Subcutaneous abdominal adipose tissue (tissue), 5 donors: ENCODE measurements around the gene FADS1.

Experiments used
- H3K27ac ChIP-seq: one replicate; pipeline ENCODE4 v1.7.0; 2013; ENCODE audit warnings: low read depth, mild to moderate bottlenecking, inconsistent platforms, low read length, moderate library complexity
- H3K27me3 ChIP-seq, 5 donors: one replicate each; pipeline ENCODE4 v1.7.0; 2013; ENCODE audit warnings: low read length in 5 of 5, inconsistent platforms in 1 of 5; ENCODE audit not compliant: control insufficient read depth in 5 of 5, insufficient read depth in 4 of 5
- H3K36me3 ChIP-seq, 5 donors: one replicate each; pipeline ENCODE4 v1.7.0; 2013; ENCODE audit warnings: low read length in 5 of 5; ENCODE audit not compliant: control insufficient read depth in 5 of 5, insufficient read depth in 5 of 5
- H3K4me1 ChIP-seq, 5 donors: one replicate each; pipeline ENCODE4 v1.7.0; 2013; ENCODE audit warnings: low read length in 5 of 5, mild to moderate bottlenecking in 3 of 5, moderate library complexity in 1 of 5; ENCODE audit not compliant: control insufficient read depth in 5 of 5, insufficient read depth in 5 of 5
- H3K4me3 ChIP-seq, 5 donors: one replicate each; pipeline ENCODE4 v1.7.0; 2013; ENCODE audit warnings: low read length in 5 of 5, low read depth in 1 of 5
- H3K9ac ChIP-seq, 5 donors: one replicate each; pipeline ENCODE4 v1.7.0; 2013; ENCODE audit warnings: low read length in 5 of 5, mild to moderate bottlenecking in 4 of 5, moderate library complexity in 3 of 5
- H3K9me3 ChIP-seq, 5 donors: one replicate each; pipeline ENCODE4 v1.7.0; 2013; ENCODE audit warnings: low read length in 5 of 5; ENCODE audit not compliant: control insufficient read depth in 5 of 5
- donor health status: healthy.
- donor health status: healthy.
- donor health status: healthy.
- donor health status: healthy.
- donor health status: healthy.

Gene FADS1

DNA sequence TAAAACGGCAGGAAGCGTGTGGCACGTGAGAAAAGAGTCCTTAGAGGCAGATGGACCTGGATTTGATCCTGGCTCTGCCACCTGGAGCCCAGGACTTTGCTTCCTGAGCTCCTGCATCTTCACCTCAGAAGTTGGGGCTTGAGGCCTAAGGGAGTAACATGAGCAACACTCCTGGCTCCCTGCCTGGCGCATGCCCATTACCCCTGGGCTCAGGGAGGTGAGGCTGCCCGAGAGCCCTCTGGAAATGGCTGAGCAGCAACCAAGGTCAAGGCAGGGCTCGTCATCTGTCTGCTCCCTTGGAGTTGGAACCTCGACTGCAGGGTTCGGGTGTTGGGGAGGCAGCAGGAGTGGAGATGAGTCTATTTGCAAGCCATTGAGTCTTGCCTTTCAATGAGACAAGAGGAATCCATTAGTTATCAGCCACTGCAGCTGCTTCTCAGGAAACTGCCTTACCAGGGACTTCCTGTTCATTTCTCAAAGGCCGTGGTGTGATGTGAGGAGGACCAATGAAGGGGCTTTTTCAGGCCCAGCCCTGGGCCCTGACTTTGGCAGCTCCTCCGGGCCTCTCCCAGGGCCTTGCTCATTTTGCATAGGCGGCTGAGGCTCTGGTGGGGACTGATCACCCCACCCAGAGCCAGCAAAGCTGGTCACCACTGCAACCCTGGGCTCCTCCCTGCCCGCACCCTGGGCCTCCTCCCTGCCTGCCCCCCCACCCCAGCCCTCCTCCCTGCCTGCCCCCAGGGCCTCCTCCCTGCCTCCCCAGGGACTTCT lies 17.7 kb upstream of the FADS1 start:
- H3K9ac ChIP-seq, result peak overlapping the region in 1 of 5 donors; percentile 10
- no peaks in the 10 kb centered on the region for H3K9me3 ChIP-seq
- no peak overlapping the region for H3K4me3 ChIP-seq
- peaks cover 7 to 43% (median 24%) of the 10 kb centered on the region in 5 donors for H3K4me1 ChIP-seq
- H3K36me3 ChIP-seq, result peaks cover 0 to 13% (median 5%) of the 10 kb centered on the region in 5 donors
- H3K27me3 ChIP-seq, result no peaks in the 10 kb centered on the region
- peak overlapping the region; percentile 46 for H3K27ac ChIP-seq

DNA sequence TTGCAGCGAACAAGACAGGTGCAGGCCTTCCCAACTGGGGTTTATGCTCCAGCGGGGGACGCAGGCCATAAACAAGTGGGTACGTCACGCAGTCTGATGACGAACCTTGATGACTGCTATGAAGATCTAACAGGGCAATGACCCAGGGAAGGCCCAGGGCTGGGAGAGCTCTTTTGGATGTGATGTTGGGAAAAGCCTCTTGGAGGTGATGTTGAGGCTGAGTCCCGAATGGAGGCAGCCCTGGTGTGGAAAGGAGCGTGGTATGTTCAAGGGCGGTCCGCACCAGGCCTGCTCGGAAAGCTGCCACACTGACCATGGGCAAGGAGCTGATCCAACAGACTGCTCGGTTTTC lies 17.1 kb upstream of the FADS1 start:
- peaks cover 0 to 3% (median 0%) of the 10 kb centered on the region in 5 donors for H3K27me3 ChIP-seq
- peaks cover 13 to 48% (median 30%) of the 10 kb centered on the region in 5 donors for H3K4me1 ChIP-seq
- H3K9ac ChIP-seq, result no peak overlapping the region
- H3K27ac ChIP-seq, result peak overlapping the region; percentile 46
- H3K4me3 ChIP-seq, result no peak overlapping the region
- peaks cover 0 to 12% (median 4%) of the 10 kb centered on the region in 5 donors for H3K36me3 ChIP-seq
- no peaks in the 10 kb centered on the region for H3K9me3 ChIP-seq

DNA sequence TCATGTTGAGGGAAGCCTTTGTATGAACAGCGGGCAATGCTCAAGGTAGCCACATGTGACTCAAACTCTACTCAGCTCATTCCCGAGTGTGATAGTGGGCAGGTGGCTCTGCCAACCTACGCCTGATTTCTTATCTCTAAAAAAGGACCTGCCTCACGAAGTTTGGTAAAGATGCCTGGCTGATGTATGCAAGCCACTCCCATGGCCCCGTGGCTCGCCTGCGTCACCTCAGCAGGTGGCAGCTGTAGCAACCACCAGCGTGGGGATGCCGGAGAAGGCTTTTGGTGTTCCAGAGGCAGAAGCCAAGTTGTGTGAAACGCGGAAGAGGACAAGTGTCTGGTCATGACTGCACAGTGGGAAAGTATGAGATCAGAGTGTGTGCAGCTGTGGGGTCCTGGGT lies 16.7 kb upstream of the FADS1 start:
- H3K4me1 ChIP-seq, result peaks cover 14 to 53% (median 34%) of the 10 kb centered on the region in 5 donors
- H3K4me3 ChIP-seq, result no peak overlapping the region
- no peak overlapping the region for H3K9ac ChIP-seq
- H3K27me3 ChIP-seq, result peaks cover 0 to 4% (median 0%) of the 10 kb centered on the region in 5 donors
- peaks cover 0 to 8% (median under 1%) of the 10 kb centered on the region in 5 donors for H3K36me3 ChIP-seq
- H3K9me3 ChIP-seq, result no peaks in the 10 kb centered on the region
- H3K27ac ChIP-seq, result no peak overlapping the region

DNA sequence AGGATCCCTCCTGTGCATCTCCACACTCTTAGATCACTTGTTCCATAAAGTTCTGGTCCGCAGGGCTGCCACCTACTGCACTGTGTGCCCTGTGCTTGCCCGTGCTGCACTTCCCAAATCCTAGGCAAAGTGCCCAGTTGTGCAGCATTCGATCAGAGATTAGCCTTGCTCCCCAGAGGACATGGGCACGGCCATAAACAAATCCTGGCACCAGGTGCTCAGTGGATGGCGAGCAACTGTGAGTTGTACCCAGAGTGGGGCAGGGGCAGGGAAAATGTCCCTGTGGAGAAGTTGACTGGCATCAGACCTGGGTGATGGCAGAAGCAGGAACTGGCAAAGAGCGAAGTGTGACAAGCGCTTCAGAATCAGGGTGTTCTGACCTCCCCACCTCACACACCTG lies 16.0 kb upstream of the FADS1 start:
- Histone ChIP-seq H3K4me3 (no peak overlapping the region), H3K9ac (no peak overlapping the region), H3K27me3 (peaks cover 0 to 4% (median 0%) of the 10 kb centered on the region in 5 donors), H3K36me3 (peaks cover 0 to under 1% (median 0%) of the 10 kb centered on the region in 5 donors), H3K27ac (no peak overlapping the region), H3K4me1 (peaks cover 14 to 60% (median 41%) of the 10 kb centered on the region in 5 donors), H3K9me3 (no peaks in the 10 kb centered on the region)

DNA sequence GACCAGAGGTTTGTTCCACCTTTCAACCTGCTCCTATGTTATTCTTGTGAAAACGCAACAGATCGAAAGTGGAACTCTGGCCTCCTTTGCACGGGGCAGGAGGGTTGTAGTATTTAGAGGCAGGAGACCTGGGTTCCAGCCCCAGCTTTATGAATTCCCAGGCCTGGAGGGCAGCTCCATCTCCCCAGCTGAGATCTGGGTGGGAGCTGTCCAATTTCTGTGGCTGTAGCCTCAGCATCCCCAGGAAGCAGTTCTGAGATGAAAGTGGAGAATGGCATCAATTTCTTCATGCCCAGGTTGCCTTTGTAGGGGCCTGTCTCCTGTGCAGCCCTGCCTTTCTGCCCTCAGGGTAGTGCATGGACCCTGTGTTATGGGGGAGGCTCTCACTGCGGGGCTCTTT lies 15.4 kb upstream of the FADS1 start:
- Histone ChIP-seq H3K9me3 (no peaks in the 10 kb centered on the region), H3K36me3 (no peaks in the 10 kb centered on the region), H3K27me3 (peaks cover 0 to 4% (median 0%) of the 10 kb centered on the region in 5 donors), H3K9ac (no peak overlapping the region), H3K4me1 (peaks cover 14 to 65% (median 47%) of the 10 kb centered on the region in 5 donors), H3K27ac (no peak overlapping the region), H3K4me3 (no peak overlapping the region)

DNA sequence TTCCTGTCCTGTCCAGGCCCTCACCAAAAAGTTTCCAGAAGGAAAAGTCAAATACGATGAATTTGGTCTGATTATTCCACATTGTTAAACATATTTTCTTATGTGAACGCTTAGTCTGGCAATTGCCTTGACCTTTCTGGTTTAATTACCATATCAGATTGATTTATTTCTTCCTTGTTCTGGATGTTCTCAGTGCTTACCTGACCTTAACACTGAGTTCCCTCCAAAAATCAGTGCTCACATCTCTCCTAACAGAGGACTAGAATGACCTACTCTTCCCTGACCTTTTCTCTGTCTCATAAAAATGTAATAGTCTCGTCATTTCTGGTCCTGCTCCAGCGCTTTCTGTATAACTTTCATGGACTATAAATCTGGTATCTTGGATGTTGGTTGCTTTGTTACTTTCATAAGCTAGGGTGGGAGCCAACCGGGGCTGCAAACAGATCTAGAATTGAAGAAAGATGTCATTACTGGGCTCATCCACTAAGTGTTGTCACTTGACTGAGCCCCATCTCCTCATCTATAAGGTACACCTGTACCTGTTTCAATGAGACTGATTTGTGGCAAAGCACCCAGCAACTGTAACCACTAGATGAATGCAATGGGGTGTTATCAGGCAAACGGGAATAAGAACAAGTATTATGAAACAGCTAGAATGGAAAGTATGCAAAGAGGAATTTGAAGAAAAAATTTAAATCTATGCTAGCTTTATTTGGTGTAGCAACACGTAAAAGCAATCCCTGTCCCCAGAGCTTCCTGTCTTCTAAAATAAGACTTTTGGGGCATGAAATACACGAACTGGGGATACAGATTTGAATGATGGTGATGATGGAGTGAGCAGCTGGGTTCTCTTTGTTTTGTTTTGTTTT lies 13.7 kb upstream of the FADS1 start:
- Histone ChIP-seq H3K27ac (peak overlapping the region; percentile 55), H3K9ac (no peak overlapping the region), H3K27me3 (peaks cover 0 to 4% (median 0%) of the 10 kb centered on the region in 5 donors), H3K4me1 (peaks cover 14 to 67% (median 52%) of the 10 kb centered on the region in 5 donors), H3K4me3 (no peak overlapping the region), H3K9me3 (no peaks in the 10 kb centered on the region), H3K36me3 (no peaks in the 10 kb centered on the region)

DNA sequence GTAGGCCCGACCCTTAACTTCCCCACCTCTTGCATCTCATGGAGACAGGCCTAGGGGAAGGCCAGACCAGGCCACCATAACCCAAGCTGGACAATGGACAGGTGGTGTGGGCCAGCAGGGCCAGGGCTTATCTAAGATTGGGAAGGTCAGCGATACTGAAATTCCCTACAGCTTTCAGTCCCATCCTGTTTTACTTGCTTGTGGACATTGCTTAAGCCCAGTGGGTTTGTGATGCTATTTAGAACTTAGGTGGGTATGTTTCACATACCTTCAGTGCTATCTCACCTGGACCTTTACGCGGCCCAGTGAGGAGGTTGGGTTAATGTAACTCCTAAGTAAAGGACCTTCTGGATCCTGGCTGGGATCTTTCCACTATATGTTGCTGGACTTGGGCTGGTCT lies 13.0 kb upstream of the FADS1 start:
- H3K27me3 ChIP-seq, result peaks cover 0 to 4% (median 0%) of the 10 kb centered on the region in 5 donors
- no peaks in the 10 kb centered on the region for H3K36me3 ChIP-seq
- peak overlapping the region; percentile 55 for H3K27ac ChIP-seq
- H3K9me3 ChIP-seq, result no peaks in the 10 kb centered on the region
- H3K9ac ChIP-seq, result peak overlapping the region in 1 of 5 donors; percentile 21
- peaks cover 14 to 62% (median 48%) of the 10 kb centered on the region in 5 donors for H3K4me1 ChIP-seq
- H3K4me3 ChIP-seq, result peak overlapping the region in 1 of 5 donors; percentile 77

DNA sequence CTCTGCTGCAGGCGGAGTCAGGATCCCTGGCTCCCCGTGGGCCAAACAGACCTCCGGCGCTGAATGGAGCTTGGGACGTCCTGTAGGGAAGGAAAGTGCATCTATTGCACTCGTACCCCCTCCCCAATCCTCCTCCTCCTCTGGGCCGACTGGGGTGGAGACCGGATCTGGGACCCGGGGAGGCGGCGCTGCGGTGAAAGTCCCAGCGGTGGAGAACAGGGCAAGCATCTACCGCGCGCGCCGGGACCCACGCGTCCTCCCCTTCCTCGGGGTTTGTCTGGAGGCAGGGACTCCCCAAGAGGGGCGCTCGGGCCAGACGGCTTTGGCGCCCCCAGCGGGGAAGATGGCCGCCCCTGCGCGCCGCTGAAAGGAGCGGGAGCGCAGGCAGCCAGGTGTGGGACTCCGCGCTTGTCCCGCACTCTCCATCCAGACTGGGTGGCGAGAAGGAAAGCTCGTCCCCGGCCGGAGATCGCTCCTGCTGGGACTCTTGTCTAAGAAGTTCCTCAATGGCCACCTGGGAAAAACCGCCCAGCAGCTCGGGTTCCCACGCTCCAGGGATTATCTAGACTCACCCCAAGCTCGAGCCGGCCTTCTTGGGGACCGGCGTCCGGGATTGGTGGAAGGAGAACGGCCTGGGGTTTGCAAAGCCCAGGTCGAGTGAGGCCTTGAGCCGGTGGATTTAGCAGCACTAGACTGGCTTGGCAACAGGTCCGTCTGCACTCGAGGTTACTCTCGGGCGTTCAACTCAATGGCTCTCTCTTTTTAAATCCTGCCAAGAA lies 12.0 kb upstream of the FADS1 start:
- Histone ChIP-seq H3K9ac (peak overlapping the region; percentile 36 to 81 (median 62)), H3K27ac (peak overlapping the region; percentile 55), H3K4me1 (peaks cover 12 to 53% (median 40%) of the 10 kb centered on the region in 5 donors), H3K27me3 (peaks cover 0 to 4% (median 0%) of the 10 kb centered on the region in 5 donors), H3K9me3 (no peaks in the 10 kb centered on the region), H3K4me3 (peak overlapping the region; percentile 51 to 77 (median 68)), H3K36me3 (no peaks in the 10 kb centered on the region)

DNA sequence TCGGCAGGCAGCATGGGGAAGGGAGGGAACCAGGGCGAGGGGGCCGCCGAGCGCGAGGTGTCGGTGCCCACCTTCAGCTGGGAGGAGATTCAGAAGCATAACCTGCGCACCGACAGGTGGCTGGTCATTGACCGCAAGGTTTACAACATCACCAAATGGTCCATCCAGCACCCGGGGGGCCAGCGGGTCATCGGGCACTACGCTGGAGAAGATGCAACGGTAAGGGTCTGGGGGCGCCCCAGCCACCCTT lies 11.5 kb upstream of the FADS1 start:
- Histone ChIP-seq H3K9ac (peak overlapping the region in 4 of 5 donors; percentile 36 to 62 (median 58)), H3K36me3 (no peaks in the 10 kb centered on the region), H3K27ac (peak overlapping the region; percentile 55), H3K9me3 (no peaks in the 10 kb centered on the region), H3K4me3 (peak overlapping the region; percentile 38 to 77 (median 68)), H3K4me1 (peaks cover 12 to 52% (median 40%) of the 10 kb centered on the region in 5 donors), H3K27me3 (peaks cover 0 to 4% (median 0%) of the 10 kb centered on the region in 5 donors)
